K562 (cell line): ENCODE results near the gene SERBP1. TPM values are rescaled to one million over a fixed set of nuclear protein-coding genes. Genes with fewer than 3 reads are reported as not detected.

Experiments
- BCLAF1 ChIP-seq, 2 experiments: fragments of 450-650 bp in 1 of 2; IDR thresholded peaks; 2 replicates each; pipeline ENCODE4 v1.6.1; 2011 to 2017; ENCODE audit warnings: low read depth in 2 of 2, antibody characterized with exemption in 1 of 2, borderline replicate concordance in 1 of 2, low read length in 1 of 2, mild to moderate bottlenecking in 1 of 2, mixed read lengths in 1 of 2; ENCODE audit not compliant: control insufficient read depth in 1 of 2
- CBX3 ChIP-seq, 2 experiments: IDR thresholded peaks; 1 replicate in 1 of 2; 2 replicates in 1 of 2; pipeline ENCODE4 v1.6.1; 2012; ENCODE audit warnings: inconsistent platforms in 2 of 2, low read length in 2 of 2, borderline replicate concordance in 1 of 2, control low read depth in 1 of 2
- CREB3 ChIP-seq: fragments of 450-650 bp; conservative IDR thresholded peaks from 2 replicates; pipeline ENCODE4 v1.6.1; 2016; ENCODE audit warnings: missing genetic modification characterization, low read depth, mild to moderate bottlenecking, missing compliant biosample characterization, moderate library complexity
- ELF4 ChIP-seq: fragments of 450-650 bp; formaldehyde crosslinking; IDR thresholded peaks from 2 replicates; pipeline ENCODE4 v1.4.0; 2022; ENCODE audit warnings: missing genetic modification characterization
- GATAD2A ChIP-seq: fragments of 450-650 bp; IDR thresholded peaks from 2 replicates; pipeline ENCODE4 v1.6.1; 2017
- ILK ChIP-seq: fragments of 450-650 bp; IDR thresholded peaks from 2 replicates; pipeline ENCODE4 v1.6.1; 2016; ENCODE audit warnings: missing genetic modification characterization, low read depth, mild to moderate bottlenecking, missing compliant biosample characterization, moderate library complexity, borderline replicate concordance
- MAFF ChIP-seq: IDR thresholded peaks from 2 replicates; pipeline ENCODE4 v1.6.1; 2012; ENCODE audit warnings: low read length, improper control_type of control experiment
- MTA3 ChIP-seq: fragments of 450-650 bp; formaldehyde crosslinking; IDR thresholded peaks from 2 replicates; pipeline ENCODE4 v1.6.1; 2017; ENCODE audit warnings: mild to moderate bottlenecking, borderline replicate concordance
- NBN ChIP-seq: fragments of 450-650 bp; IDR thresholded peaks from 2 replicates; pipeline ENCODE4 v1.6.1; 2016; ENCODE audit warnings: low read depth, mild to moderate bottlenecking
- NR2C2 ChIP-seq, 2 experiments: fragments of 200-800 bp in 1 of 2; sonication (Bioruptor generic) in 1 of 2; sonication (generic) in 1 of 2; formaldehyde crosslinking in 1 of 2; IDR thresholded peaks; 2 replicates each; pipeline versions ENCODE4 v1.6.1 to v1.8.0; 2016 to 2022; ENCODE audit warnings: mild to moderate bottlenecking in 1 of 2, missing compliant biosample characterization in 1 of 2, missing genetic modification characterization in 1 of 2, missing genetic modification reagents in 1 of 2
- PREB ChIP-seq: sonication (generic); formaldehyde crosslinking; IDR thresholded peaks from 2 replicates; pipeline ENCODE4 v1.8.1; 2023; ENCODE audit warnings: mild to moderate bottlenecking, missing genetic modification reagents
- RBBP5 ChIP-seq: fragments of 200-600 bp; sonication (generic); IDR thresholded peaks from 2 replicates; pipeline ENCODE4 v1.6.1; 2012; ENCODE audit warnings: borderline replicate concordance, mild to moderate bottlenecking, low read length, control low read depth, inconsistent platforms; ENCODE audit not compliant: insufficient read depth, poor library complexity, severe bottlenecking
- TFE3 ChIP-seq: fragments of 450-650 bp; formaldehyde crosslinking; IDR thresholded peaks from 2 replicates; pipeline ENCODE4 v1.4.0; 2020; ENCODE audit warnings: mild to moderate bottlenecking, mixed read lengths
- TSC22D4 ChIP-seq: fragments of 450-650 bp; IDR thresholded peaks from 2 replicates; pipeline ENCODE4 v1.6.1; 2016; ENCODE audit warnings: missing genetic modification characterization, missing biosample characterization, control low read depth
- VEZF1 ChIP-seq: fragments of 200-800 bp; sonication (Bioruptor generic); IDR thresholded peaks from 2 replicates; pipeline ENCODE4 v1.6.1; 2017; ENCODE audit warnings: missing genetic modification characterization, missing compliant biosample characterization
- ZFP30 ChIP-seq: fragments of 250-450 bp; sonication (Bioruptor Pico); IDR thresholded peaks from 2 replicates; pipeline ENCODE4 v1.8.0; 2022; ENCODE audit warnings: moderate library complexity, mild to moderate bottlenecking, inconsistent platforms, borderline replicate concordance
- polyA plus RNA-seq, 8 experiments: library from polyadenylated mRNA; depleted of rRNA in 4 of 8; stranded (reverse) in 5 of 8; unstranded in 3 of 8; fragments of >200 nt; fragmentation: Nextera tagmentation in 2 of 8; fragmentation: Illumina TruSeq in 1 of 8; extraction: Ambion mirVana in 2 of 8; extraction: Trizol in 1 of 8; gene quantifications; 2 replicates each; pipeline versions ENCODE4 v1.2.1 to v1.2.3, GENCODE V29; 2011 to 2014; ENCODE audit warnings: inconsistent platforms in 1 of 8, missing spikeins in 1 of 8
- total RNA-seq, 7 experiments: library from RNA; depleted of rRNA in 6 of 7; stranded (reverse); fragments of >200 nt in 6 of 7; fragmentation: Illumina TruSeq in 2 of 7; extraction: Trizol in 2 of 7; gene quantifications; 2 replicates each; pipeline versions ENCODE4 v1.2.1 to v1.2.3, GENCODE V29; 2011 to 2021; ENCODE audit warnings: low replicate concordance in 1 of 7

The SERBP1 gene
- total and polyA plus RNA-seq, 9 of the 15 experiments (the other 6 are each of a cell fraction or from before 2014, with no cell fraction given) = 79.9 to 761 (median 464) TPM

- TF ChIP-seq VEZF1 = peak; percentile 99
- TF ChIP-seq MAFF = no peak
- peak; percentile 35; the same call in 1 of the 2 replicates for TF ChIP-seq GATAD2A
- TF ChIP-seq BCLAF1 (IDR thresholded peaks at IDR 0.05; ENCODE audit: borderline replicate concordance in 1 of 2, control insufficient read depth in 1 of 2, low read depth in 2 of 2, low read length in 1 of 2) = 0 out of 4 replicates have a peak, but pooled peaks of 1 of the 2 experiments have one; percentile 38
- 0 out of 2 replicates have a peak, but pooled peaks have one; percentile 28 for TF ChIP-seq ELF4 (CRISPR knock-in tag)
- TF ChIP-seq RBBP5 = peak; percentile 90
- no peak for TF ChIP-seq ILK (tag)
- TF ChIP-seq TSC22D4 (tag) = no peak
- peak; percentile 67; the same call in 1 of the 2 replicates for TF ChIP-seq NBN
- no peak for TF ChIP-seq ZFP30 (CRISPR knock-in tag)
- TF ChIP-seq MTA3 = peak; percentile 89; the same call in 1 of the 2 replicates
- no peak for TF ChIP-seq PREB (CRISPR knock-in tag)
- TF ChIP-seq TFE3 (CRISPR knock-in tag) = no peak
- 0 out of 2 replicates have a peak, but pooled peaks have one; percentile 33 for TF ChIP-seq CREB3 (tag)
- peak; percentile 83 for TF ChIP-seq NR2C2 (CRISPR knock-in tag; IDR thresholded peaks at IDR 0.05)
- peak; percentile 91 for TF ChIP-seq NR2C2 (tag; IDR thresholded peaks at IDR 0.05)
- peak in 1 of 2 experiments; percentile 46; a peak in 1 of 3 replicates for TF ChIP-seq CBX3 (IDR thresholded peaks at IDR 0.05; ENCODE audit: borderline replicate concordance in 1 of 2, low read length in 2 of 2)
These were observed at the start of gene SERBP1 (continued) for GRCh38 chr1:67430358-67431155.
